Neural cell (in vitro differentiated cells): ENCODE results near the gene RFESD. TPM values are rescaled to one million over a fixed set of nuclear protein-coding genes. Genes with fewer than 3 reads are reported as not detected.

Source experiments
- H2AFZ ChIP-seq: fragments of 200-600, 300-800 bp; sonication (generic), shearing (Covaris generic); 2 replicates; pipeline ENCODE4 v1.6.0; 2014; ENCODE audit warnings: low read depth, mild to moderate bottlenecking, antibody characterized with exemption, low read length, moderate library complexity
- H3F3A ChIP-seq: fragments of 200-600 bp; shearing (Covaris generic); 2 replicates; pipeline ENCODE4 v1.6.1; 2016; ENCODE audit warnings: mild to moderate bottlenecking, moderate library complexity, mixed read lengths, antibody characterized with exemption, low read length; ENCODE audit not compliant: insufficient read depth, poor library complexity, severe bottlenecking
- H3K27ac ChIP-seq: fragments of 200-600, 300-800 bp; sonication (generic), shearing (Covaris generic); 2 replicates; pipeline ENCODE4 v1.5.1; 2014; ENCODE audit warnings: mild to moderate bottlenecking, low read length, moderate library complexity
- H3K27me3 ChIP-seq: fragments of 300-800, 200-600 bp; sonication (generic), shearing (Covaris generic); 2 replicates; pipeline ENCODE4 v1.6.0; 2014; ENCODE audit warnings: mild to moderate bottlenecking, low read depth, low read length, moderate library complexity; ENCODE audit not compliant: insufficient read depth
- H3K36me3 ChIP-seq: fragments of 300-800, 200-600 bp; sonication (generic), shearing (Covaris generic); 2 replicates; pipeline ENCODE4 v1.5.1; 2014; ENCODE audit warnings: mild to moderate bottlenecking, antibody characterized with exemption, low read length, moderate library complexity; ENCODE audit not compliant: insufficient read depth
- H3K4me2 ChIP-seq: fragments of 300-800, 200-600 bp; sonication (generic), shearing (Covaris generic); 2 replicates; pipeline ENCODE4 v1.6.0; 2014; ENCODE audit warnings: mild to moderate bottlenecking, low read length
- H3K4me3 ChIP-seq: fragments of 300-800, 200-600 bp; sonication (generic), shearing (Covaris generic); 2 replicates; pipeline ENCODE4 v1.5.1; 2014; ENCODE audit warnings: mild to moderate bottlenecking, low read length, moderate library complexity
- H3K79me2 ChIP-seq: fragments of 200-600 bp; shearing (Covaris generic); replicated peaks from 2 replicates; pipeline ENCODE4 v1.6.0; 2014; ENCODE audit warnings: mild to moderate bottlenecking, low read length, moderate library complexity; ENCODE audit not compliant: insufficient read depth
- H3K9ac ChIP-seq: fragments of 300-800, 200-600 bp; sonication (generic), shearing (Covaris generic); 2 replicates; pipeline ENCODE4 v1.6.1; 2016; ENCODE audit warnings: mild to moderate bottlenecking, low read length, mixed read lengths
- H3K9me2 ChIP-seq: fragments of 200-600 bp; shearing (Covaris generic); 2 replicates; pipeline ENCODE4 v1.6.1; 2016; ENCODE audit warnings: mild to moderate bottlenecking, low read length, mixed read lengths; ENCODE audit not compliant: insufficient read depth
- H3K9me3 ChIP-seq: fragments of 200-600, 300-800 bp; sonication (generic), shearing (Covaris generic); 2 replicates; pipeline ENCODE4 v1.6.1; 2016; ENCODE audit warnings: mild to moderate bottlenecking, mixed run types, low read length, moderate library complexity, mixed read lengths
- H4K20me1 ChIP-seq: fragments of 200-600 bp; shearing (Covaris generic); 2 replicates; pipeline ENCODE4 v1.6.1; 2016; ENCODE audit warnings: mild to moderate bottlenecking, mixed run types; ENCODE audit not compliant: insufficient read depth
- CTCF ChIP-seq: fragments of 450-650 bp; IDR thresholded peaks from 2 replicates; pipeline ENCODE4 v1.5.1; 2014; ENCODE audit warnings: antibody characterized with exemption, mild to moderate bottlenecking, moderate library complexity; ENCODE audit not compliant: poor library complexity, severe bottlenecking
- EP300 ChIP-seq: fragments of 450-650 bp; conservative IDR thresholded peaks from 2 replicates; pipeline ENCODE4 v1.6.1; 2014; ENCODE audit warnings: antibody characterized with exemption, mild to moderate bottlenecking, moderate library complexity; ENCODE audit not compliant: poor library complexity, severe bottlenecking
- EZH2 ChIP-seq: fragments of 200-600, 300-800 bp; shearing (Covaris generic), sonication (generic); IDR thresholded peaks from 2 replicates; pipeline ENCODE4 v1.6.1; 2014; ENCODE audit warnings: antibody characterized with exemption, low read length, borderline replicate concordance, mild to moderate bottlenecking; ENCODE audit not compliant: insufficient read depth, poor library complexity, severe bottlenecking
- MXI1 ChIP-seq: fragments of 450-650 bp; conservative IDR thresholded peaks from 2 replicates; pipeline ENCODE4 v1.6.1; 2014; ENCODE audit warnings: antibody characterized with exemption, mild to moderate bottlenecking; ENCODE audit not compliant: poor library complexity, severe bottlenecking
- POLR2AphosphoS5 ChIP-seq: IDR thresholded peaks from 2 replicates; pipeline ENCODE4 v1.6.1; 2012
- RAD21 ChIP-seq: fragments of 450-650 bp; conservative IDR thresholded peaks from 2 replicates; pipeline ENCODE4 v1.6.1; 2014; ENCODE audit warnings: antibody characterized with exemption, mild to moderate bottlenecking, moderate library complexity
- REST ChIP-seq: IDR thresholded peaks from 2 replicates; pipeline ENCODE4 v1.6.1; 2012; ENCODE audit warnings: borderline replicate concordance
- SMC3 ChIP-seq: fragments of 450-650 bp; conservative IDR thresholded peaks from 2 replicates; pipeline ENCODE4 v1.6.1; 2014; ENCODE audit warnings: antibody characterized with exemption, mild to moderate bottlenecking, moderate library complexity; ENCODE audit not compliant: poor library complexity
- TAF1 ChIP-seq: IDR thresholded peaks from 2 replicates; pipeline ENCODE4 v1.6.1; 2012; ENCODE audit warnings: low read depth
- polyA plus RNA-seq: library from polyadenylated mRNA; depleted of rRNA; stranded (reverse); fragments of >200 nt; gene quantifications from 2 replicates; pipeline ENCODE4 v1.2.3, GENCODE V29; 2014

Gene RFESD
- polyA plus RNA-seq, 1 donor from 2014 or later, result not detected

GRCh38 chr5:95671826-95672225 is 25.2 kb downstream of the RFESD start:
- Histone ChIP-seq H3K36me3 (no peaks in the 10 kb centered on the region), H3K27ac (no peak overlapping the region), H2AFZ (no peak overlapping the region), H3F3A (no peaks in the 10 kb centered on the region), H3K27me3 (no peaks in the 10 kb centered on the region), H3K79me2 (no peaks in the 10 kb centered on the region), H3K9me2 (no peaks in the 10 kb centered on the region), H3K4me3 (no peak overlapping the region), H3K9ac (no peak overlapping the region), H4K20me1 (no peaks in the 10 kb centered on the region), H3K9me3 (no peaks in the 10 kb centered on the region), H3K4me2 (no peak overlapping the region)
- no peak for TF ChIP-seq POLR2AphosphoS5
- TF ChIP-seq EZH2, result no peak
- no peak for TF ChIP-seq REST
- no peak for TF ChIP-seq MXI1
- no peak for TF ChIP-seq EP300
- no peak for TF ChIP-seq SMC3
- TF ChIP-seq CTCF, result no peak
- no peak for TF ChIP-seq TAF1
- no peak for TF ChIP-seq RAD21

GRCh38 chr5:95672641-95673040 is 26.1 kb downstream of the RFESD start:
- no peak overlapping the region for H3K27ac ChIP-seq
- H2AFZ ChIP-seq, result no peak overlapping the region
- no peak overlapping the region for H3K9ac ChIP-seq
- TF ChIP-seq TAF1 (no peak), CTCF (no peak), MXI1 (no peak), SMC3 (no peak), EP300 (no peak), POLR2AphosphoS5 (no peak), RAD21 (no peak), EZH2 (no peak), REST (no peak)
- H3K4me3 ChIP-seq, result no peak overlapping the region
- H3K79me2 ChIP-seq, result no peaks in the 10 kb centered on the region
- no peaks in the 10 kb centered on the region for H3F3A ChIP-seq
- no peaks in the 10 kb centered on the region for H3K27me3 ChIP-seq
- no peaks in the 10 kb centered on the region for H3K36me3 ChIP-seq
- H3K9me3 ChIP-seq, result no peaks in the 10 kb centered on the region
- H3K9me2 ChIP-seq, result no peaks in the 10 kb centered on the region
- H4K20me1 ChIP-seq, result no peaks in the 10 kb centered on the region
- no peak overlapping the region for H3K4me2 ChIP-seq
